Stimulated activated CD4-positive, alpha-beta T cell treated with anti-CD3 and anti-CD28 coated beads, TNF-alpha, amount 100 ng/mL, for 48 hours (primary cell): ENCODE measurements around the gene APC2.
"Not testable (repeated sequence)": the region's sequence is repeated elsewhere in the genome, so short reads cannot be mapped to it uniquely, and the experiment has no call there.

Source experiments
- DNase-seq, 3 donors: peaks; one replicate each; pipeline ENCODE4 v3.0.0-alpha.2; 2020; ENCODE audit warnings: low read depth in 3 of 3

APC2 gene

DNA sequence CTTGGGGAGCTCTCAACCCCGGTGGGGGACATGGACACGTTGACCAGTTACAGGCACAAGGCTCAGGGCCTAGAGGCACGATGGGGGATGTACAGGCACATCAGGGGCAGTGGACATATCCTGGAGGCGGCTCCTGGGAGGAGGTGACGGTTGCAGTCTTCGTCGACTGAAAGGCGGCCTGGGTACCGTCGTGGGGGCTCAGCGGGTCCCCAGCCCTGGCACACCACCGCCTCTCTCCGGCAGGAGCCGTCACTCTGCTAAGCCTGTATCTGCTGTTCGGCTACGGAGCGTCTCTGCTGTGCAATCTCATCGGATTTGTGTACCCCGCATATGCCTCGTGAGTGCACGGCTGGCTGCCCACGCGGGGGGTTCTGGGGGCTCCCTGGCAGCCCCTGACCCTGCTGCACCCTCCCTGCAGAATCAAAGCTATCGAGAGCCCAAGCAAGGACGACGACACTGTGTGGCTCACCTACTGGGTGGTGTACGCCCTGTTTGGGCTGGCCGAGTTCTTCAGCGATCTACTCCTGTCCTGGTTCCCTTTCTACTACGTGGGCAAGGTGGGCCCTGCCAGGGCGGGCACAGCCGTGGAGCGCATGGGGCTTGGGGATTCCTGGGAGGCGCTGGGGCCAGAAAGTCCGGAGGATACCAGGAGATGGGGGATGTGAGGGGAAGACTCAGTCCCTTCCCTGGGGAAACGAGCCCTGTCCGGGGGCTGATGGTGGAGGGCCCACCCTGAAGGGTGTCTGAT lies 45.3 kb downstream of the APC2 start:
- DNase-seq = no peak

DNA sequence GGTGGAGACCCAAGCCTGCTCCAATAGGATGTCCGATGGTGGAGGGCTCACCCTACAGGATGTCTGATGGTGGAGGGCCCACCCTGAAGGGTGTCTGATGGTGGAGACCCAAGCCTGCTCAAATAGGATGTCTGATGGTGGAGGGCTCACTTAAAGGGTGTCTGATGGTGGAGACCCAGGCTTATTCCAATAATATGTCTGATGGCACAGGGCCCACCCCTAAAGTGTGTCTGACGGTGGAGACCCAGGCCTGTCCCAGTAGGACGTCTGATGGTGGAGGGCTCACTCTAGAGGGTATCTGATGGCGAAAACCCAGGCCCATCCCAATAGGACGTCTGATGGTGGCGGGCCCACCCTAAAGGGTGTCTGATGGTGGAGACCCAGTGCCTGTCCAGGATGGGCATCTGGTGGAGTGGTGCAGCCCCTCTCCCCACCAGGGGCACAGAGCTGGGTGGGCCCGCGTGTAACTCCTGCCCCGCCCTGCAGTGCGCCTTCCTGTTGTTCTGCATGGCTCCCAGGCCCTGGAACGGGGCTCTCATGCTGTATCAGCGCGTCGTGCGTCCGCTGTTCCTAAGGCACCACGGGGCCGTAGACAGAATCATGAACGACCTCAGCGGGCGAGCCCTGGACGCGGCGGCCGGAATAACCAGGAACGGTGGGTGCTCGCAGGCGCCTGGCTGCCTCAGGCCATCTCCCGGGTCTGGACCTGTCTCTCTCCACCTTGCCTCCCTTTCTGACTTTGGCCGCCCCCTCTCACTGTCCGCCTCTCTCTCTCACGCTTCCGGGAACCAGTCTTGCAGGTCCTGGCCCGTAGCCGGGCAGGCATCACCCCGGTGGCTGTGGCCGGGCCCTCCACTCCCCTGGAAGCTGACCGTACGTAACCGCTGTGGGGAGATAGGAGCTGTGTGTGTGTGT lies 46.1 kb downstream of the APC2 start:
- DNase-seq = no peak

DNA sequence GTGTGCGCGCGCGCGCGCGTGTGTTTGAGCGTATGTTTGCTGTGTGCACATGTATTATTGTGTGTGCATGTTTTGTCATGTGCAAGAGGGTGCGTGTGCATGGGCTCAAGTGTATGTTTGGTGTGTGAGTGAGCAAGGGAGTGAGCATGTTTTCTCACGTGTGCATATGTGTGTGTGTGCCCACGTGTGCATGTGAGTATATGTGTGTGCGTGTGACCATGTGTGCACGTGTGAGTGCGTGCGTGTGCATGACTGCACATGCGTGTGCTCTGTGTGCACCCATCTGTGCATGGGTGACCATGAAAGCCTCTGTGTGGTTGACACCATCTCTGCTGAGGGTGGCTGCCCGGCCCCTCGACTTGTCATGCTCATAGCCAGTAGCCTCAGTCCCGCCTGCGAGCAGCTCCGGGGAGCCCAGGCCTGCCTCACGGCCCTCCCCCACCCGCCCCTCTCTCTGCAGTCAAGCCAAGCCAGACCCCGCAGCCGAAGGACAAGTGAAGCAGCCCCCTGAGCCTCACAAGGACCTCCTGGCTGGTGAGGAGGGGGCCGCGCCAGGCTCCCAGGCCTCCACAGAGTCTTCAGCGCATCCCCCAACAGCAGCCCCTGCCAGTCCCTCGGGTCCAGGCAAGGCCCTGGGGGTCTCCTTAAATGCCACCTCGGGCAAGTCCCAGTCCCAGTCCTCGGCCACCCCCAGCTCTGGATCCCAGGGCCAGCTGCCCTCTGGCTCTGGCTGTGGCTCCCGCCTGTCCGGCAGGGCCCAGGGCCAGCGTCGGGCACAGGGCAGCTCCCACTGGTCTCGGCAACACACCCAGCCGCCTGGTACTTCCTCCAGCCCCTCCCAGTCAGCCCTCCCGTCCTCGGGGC lies 47.0 kb downstream of the APC2 start:
- no peak for DNase-seq

DNA sequence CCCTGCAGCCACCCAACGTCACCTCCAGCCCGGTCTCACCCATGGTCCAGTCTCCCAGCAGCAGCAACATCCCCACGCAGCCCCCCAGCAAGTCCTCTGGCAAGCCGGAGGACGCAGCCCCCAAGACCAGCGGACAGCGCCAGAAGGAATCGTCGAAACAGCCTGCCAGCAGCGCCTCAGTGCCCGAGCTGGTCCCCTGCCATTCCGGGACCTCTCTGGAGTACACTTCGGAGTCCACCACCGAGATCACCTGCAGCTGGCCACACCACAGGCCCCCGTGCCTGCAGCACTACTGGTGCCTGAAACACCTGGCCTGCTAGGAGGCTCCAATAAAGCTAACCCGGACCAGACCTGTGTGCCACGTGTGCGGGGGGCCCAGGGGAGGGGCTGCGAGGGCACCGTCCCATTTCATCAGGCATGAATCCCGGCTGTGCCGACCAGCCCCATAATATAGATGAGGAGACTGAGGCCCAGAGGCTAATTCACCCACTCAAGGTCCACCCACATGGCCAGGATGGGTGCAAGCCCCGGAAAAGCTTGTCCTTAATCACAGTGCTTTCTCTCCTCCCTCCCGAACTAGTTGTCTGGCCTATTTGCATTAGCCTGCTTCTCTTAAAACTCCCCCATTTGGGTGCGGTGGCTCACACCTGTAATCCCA lies 47.8 kb downstream of the APC2 start:
- DNase-seq = no peak

DNA sequence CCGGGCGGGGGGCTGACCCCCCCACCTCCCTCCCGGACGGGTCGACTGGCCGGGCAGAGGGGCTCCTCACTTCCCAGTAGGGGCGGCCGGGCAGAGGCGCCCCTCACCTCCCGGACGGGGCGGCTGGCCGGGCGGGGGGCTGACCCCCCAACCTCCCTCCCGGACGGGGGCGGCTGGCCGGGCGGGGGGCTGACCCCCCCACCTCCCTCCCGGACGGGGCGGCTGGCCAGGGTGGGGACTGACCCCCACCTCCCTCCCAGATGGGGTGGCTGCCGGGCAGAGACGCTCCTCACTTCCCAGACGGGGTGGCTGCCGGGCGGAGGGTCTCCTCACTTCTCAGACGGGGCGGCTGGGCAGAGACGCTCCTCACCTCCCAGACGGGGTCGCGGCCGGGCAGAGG lies 49.3 kb downstream of the APC2 start:
- not testable (repeated sequence) for DNase-seq

DNA sequence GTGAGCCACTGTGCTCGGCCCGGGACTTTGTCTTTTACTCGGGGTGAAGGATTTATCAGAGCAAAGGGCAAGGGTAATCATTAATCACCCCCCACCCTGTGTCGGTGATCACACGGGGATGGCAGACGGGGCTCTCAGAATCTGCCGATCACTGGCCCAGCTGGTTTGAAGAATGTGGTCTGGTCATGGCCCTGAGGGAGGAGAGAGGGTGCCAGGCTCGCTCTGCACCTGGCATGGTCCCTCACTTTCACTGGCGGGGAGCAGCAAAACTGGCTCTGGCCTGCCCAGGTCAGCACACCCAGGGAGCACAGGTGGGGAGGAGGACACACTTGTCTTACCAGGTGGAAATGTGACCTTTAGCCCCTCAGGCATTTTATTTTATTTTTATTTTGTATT lies 51.3 kb downstream of the APC2 start:
- no peak for DNase-seq

DNA sequence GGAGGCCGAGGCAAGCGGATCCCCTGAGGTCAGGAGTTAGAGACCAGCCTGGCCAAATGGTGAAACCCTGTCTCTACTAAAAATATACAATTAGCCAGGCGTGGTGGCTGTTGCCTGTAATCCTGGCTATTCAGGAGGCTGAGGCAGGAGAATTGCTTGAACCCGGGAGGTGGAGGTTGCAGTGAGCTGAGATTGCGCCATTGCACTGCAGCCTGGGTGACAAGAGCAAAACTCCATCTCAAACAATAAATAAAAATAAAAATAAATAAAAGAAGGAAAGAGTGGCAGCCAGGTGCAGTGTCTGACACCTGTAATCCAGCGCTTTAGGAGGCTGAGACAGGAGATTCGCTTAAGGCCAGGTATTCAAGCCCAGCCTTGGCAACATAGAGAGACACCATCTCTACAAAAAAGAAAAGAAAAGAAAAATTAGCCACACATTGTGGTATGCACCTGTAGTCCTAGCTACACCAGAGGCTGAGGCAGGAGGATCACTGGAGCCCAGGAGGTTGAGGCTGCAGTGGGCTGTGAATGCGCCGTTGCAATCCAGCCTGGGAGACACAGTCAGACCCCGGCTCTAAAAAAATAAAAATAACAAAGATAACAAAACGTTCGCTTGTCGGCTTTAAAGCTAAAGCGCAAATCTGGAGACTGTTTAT lies 52.6 kb downstream of the APC2 start:
- no peak for DNase-seq

DNA sequence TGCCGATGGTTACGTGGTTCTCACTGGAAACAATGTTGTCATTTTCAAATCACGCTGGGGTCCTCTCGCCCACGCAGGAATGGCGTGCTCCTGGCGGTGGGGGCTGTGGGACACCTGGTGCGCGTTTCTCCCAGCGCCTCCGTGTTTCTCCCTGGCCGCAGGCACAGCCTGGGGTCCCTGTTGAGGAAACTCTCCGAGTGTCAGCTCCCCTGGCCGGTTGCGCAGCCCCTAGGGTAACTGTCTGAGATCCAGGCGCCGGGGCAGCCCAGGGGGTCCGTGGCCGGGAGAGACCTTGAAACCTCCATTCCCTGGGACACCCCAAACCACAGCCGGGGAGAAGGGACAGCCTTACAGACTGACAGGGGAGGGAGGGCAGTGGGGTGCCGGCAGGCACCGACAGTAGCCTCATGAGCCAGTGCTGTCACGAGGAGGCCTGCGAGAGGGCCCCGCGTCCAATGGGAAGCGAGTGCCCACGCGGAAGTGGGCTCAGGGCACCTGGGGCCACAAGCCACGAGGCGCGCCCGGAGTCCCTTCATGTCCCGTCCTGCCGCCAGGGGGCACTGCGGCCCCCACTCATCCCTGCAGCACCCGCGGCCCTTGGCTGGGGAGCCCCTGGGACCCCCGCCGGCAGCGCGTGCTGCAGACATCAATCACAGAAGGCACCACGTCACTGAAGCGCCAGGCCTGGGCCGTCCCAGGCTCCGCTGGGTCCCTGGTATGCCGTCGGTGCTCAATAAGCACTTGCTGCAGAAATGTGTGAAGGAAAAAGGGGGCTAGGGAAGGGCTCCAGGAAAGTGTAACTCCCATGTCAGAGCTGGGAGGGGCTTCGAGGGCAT lies 53.4 kb downstream of the APC2 start:
- peak; percentile 60 to 71 (median 64) for DNase-seq

DNA sequence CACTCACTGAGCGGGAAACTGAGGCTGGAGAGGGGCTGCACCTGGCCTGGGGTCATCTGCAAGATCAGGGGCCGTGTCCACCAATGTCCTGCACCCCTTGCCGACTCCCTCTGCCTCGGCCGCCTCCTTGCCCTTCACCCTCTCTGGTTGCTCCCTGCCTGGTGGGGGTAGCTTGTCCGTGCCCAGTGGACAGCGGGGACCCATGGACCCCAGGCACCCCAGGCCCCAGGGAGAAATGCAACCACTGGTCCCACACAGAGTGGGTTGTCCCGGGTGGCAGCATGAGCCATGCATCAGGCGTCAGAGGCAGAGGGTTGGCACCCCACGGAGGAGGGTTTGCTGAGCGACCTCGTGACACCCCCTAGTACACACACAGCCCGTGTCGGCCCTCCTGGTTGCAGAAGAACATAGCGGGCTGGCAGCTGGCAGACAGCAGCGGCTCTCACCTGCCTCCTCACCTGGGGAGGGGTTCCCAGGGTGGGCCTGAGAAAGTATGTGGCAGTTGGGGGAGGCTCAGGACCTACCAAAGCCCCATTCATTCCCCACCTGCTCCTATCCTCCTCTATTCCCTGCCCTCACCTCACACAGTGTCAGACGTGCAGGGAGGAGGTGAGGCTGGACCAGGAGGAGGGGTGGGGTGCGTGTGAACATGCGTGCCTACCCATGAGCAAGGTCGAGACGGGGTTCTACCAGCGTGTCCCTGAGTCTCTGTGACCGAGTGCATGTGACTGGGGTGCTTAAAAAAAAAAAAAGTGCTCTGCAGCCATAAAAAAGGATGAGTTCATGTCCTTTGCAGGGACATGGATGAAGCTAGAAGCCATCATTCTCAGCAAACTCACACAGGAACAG lies 54.2 kb downstream of the APC2 start:
- no peak for DNase-seq

DNA sequence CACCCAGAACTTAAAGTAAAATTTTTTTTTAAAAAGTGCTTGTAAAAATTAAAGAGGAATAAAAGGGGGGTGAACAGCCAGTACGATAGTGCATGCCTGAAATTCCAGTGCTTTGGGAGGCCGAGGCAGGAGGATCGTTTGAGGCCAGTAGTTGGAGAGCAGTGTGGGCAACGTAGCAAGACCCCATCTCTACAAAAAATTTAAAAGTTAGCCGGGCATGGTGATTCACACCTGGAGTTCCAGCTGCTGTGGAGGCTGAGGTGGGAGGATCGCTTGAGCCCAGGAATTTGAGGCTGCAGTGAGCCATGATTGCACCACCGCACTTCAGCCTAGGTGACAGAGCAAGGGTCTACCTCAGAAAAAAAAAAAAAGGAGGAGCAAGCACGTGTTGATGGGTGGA lies 55.1 kb downstream of the APC2 start:
- no peak for DNase-seq

DNA sequence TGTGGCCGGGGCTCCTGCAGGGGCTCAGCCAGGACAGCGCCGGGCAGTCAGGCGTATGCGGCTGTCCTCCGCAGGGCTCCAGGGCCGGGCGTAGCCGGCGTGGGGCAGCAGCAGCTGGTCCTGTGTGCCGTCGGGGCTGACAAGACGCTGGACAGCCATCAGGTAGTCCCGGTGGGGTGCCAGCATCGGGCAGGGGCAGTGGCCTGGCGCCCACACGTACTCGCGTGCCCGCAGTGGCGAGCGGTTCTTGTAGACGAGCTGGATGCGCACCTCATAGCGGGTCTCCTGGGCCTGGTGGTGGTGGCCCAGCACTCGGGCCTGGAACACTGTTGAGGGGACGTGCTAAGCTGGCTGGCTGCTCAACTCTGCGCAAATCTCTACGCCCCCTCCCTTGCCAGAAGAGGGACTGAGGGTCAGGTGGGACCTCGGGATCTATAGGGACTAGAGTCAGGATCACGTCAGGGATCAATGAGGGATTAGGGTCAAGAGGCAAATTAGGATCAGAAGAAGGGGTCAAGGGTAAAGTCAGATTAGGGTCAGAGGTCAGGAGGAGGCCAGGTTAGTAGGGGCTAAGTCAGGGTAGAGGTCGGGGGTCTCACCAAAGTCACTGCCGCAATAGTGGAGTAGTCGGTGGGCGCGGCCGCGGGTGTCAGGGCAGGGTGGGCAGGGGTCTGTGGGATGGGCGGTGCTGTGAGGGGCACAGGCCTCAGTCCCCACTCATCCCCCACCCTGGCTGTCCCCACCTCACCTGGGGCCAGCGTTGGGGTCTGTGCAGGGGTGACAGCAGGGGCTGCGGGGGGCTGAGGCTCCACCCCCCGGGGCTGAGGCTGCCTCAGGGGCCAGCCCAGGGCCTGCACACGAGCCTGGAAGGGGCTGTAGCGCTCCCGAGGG lies 56.3 kb downstream of the APC2 start:
- no peak for DNase-seq

DNA sequence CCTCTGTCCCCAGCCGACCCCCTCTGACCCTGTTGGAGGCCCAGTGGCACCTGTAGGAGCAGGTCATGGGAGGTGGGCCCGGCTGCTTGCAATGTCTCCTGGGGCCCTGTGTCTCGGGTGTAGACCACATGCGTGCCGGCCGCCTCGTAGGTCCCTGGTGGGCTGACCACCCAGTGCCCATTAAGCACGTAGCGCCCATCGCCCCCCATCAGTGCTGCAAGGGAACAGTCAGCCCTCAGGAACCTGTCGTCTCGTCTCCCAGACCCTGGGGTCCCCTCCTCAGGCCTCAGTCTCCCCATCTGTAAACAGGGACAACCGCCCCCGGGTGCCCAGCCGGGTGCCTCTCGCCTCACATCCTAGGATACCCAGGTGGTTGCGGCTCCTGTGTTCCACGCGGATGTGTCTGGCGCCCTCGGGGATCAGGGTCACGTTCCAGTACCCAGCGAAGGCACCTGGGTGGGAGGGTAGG lies 57.3 kb downstream of the APC2 start:
- DNase-seq = no peak

DNA sequence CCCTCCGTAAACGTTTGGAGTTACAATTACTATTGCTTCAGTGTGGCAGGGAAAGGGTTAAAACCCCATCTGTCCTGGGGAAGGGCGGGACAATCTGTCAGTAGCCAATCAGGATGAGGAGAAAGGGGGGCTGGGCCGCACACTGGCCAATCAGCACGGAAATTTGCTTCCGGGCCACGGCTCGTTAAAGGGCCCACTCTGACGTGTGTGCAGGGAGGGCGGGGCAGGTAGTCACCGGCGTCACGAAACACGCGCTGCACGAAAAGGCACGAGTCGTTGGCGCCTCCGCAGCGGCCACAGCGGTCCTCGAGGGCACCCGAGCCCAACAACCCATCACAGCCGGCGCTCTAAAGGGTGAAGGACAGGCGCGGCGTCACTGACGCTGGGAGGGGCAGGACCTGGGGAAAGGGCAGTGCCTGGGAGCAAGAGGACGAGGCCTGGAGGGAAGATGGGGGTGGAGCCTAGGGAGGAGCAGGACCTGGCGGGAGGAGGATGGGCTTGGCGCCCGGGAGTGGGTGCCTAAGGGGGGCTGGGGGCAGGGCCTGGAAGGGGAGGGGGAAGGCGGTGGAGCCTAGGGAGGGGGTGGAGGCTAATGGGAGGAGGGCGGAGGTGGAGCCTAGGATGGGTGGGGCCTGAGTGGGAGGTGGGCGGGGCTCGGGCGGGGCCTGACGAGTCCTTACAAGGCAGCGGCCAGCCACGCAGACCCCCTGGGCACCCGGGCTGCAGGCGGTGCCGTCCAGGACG lies 58.0 kb downstream of the APC2 start:
- DNase-seq = peak; percentile 82 to 88 (median 87)

DNA sequence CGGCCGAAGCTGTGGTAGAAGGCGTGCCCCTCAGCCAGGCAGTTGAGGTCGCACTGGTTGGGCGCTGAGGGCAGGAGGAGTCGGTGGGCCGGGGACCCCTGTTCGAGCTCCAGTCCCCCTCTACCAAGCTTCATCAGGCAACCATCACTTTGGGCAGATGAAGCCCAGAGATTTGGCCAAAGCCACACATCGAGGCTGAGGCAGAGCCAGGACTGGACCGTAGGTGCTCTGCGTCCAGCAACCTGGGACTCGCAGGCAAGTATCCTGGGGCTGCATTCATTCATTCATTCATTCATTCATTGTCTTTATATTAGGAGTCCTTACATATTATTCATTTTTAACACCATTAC lies 58.6 kb downstream of the APC2 start:
- no peak for DNase-seq

DNA sequence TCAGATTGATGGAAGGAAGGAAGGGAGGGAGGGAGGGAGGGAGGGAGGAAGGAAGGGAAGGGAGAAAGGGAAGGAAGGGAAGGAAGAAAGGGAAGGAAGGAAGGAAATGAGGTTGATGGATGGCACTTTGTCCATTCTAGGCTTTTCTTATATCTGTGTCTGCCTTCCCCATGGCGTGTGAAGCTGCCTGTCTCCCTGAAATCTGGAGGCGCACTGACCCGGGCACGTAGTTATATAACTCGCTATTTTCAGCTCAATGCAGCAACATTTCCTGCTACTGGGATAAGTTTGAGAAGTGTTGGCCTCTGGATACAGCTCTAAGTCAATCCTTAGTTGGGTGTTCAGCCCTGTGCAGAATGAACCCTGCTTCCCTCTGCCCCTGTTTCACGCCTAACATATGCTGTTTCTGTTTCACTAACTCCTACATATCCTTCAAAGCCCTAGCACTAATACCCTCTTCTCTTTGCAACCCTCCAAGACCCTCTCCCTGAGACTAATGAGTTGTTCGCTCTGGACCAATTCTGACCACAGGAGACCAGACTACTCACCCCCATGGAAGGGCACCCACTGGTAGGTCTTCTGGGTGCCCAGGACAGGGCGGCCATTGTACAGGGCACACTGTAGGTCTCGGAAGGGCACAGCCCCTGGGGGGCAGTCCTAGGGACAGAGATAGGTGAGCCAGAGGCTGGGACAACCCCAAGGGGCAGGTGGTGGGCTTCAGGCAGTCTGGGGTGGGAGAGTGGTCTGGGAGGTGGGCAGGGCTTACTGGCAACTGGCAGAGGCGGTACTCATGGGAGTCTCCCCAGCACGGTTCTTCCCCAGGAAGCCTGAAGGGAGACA lies 59.9 kb downstream of the APC2 start:
- DNase-seq = no peak

DNA sequence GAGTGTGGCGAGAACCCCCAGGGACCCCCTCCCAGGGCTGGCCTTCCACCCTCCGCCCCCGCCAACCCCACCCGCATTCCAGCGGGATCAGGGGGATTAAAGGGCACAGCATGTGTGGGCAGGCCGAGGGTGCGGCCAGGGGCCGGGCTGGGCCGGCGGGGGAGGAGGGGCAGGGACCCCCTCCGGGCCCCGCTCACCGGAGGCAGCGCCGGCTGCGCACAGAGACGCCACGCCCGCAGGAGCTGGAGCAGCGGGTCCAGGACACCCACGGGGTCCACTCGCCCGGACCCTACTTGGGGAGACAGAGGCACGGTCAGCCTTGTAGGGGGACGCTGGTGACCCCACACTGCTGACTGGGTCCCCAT lies 60.5 kb downstream of the APC2 start:
- DNase-seq = no peak

DNA sequence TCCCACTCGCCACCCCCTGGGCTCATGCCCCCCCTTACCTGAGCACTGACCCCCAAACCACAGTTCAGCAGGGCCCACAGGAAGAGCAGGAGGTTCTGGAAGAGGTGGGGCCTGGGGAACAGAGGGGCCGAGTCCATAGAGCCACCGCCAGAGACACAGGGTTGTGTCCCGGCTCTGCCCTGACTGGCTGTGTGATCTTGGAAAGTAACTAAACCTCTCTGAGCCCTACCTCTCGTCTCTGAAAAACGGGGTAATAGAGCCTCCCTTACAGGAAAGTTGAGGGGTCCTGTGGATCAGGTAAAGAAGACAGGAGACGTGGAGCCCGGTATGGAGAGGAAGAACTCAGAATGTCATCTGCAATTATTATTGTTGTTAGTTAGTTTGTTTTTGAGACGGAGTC lies 60.9 kb downstream of the APC2 start:
- DNase-seq = no peak
